ENCODE measurements around the gene KATNAL1. TPM values are rescaled to one million over a fixed set of nuclear protein-coding genes. Genes with fewer than 3 reads are reported as not detected.
A peak's percentile ranks its signal among the peaks of the same experiment; 100 is the strongest.

Gene KATNAL1
- total and polyA plus RNA-seq, 4 donors = 17.4 to 45.9 (median 26.7) TPM

DNA sequence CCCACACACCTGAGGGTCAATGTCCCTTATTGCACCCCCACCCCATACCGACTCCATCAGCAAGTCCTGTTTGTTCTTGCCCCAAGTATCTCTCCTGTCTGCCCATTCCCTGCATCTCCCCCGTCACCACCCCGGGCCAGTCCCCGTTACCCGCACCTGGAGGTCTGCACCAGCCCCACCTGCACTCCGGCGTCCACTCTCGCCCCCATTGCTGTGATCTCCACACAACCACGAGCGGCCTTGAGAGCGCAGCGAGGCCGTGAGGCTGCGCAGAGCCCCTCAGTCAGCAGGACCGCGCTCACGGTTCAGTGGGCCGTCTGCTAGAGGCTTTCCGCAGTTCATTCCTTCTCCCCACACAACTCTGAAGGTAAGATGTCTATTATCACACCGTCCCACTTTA, 152.8 kb downstream of the KATNAL1 start:
- Histone ChIP-seq H3K27me3 (ENCODE audit: control insufficient read depth, insufficient read depth, low read length) (no peaks in the 10 kb centered on the region), H3K4me1 (ENCODE audit: control insufficient read depth, insufficient read depth, low read length) (peaks cover 25% of the 10 kb centered on the region), H3K36me3 (ENCODE audit: control insufficient read depth, insufficient read depth, low read length) (no peaks in the 10 kb centered on the region), H3K4me3 (ENCODE audit: low read depth, low read length) (no peak overlapping the region), H3K27ac (ENCODE audit: low read depth, low read length) (no peak overlapping the region), H3K9me3 (ENCODE audit: control insufficient read depth, insufficient read depth, low read length) (no peaks in the 10 kb centered on the region)
- WGBS (ENCODE audit: insufficient coverage) = 94% methylated on average over 20 of the region's 20 CpGs
- DNase-seq (ENCODE audit: low read depth in 4 of 6, low spot score in 6 of 6) = no peak

GRCh38 chr13:30153545-30154426, 153.6 kb downstream of the KATNAL1 start:
- no peaks in the 10 kb centered on the region for H3K9me3 ChIP-seq (ENCODE audit: control insufficient read depth, insufficient read depth, low read length)
- no peaks in the 10 kb centered on the region for H3K27me3 ChIP-seq (ENCODE audit: control insufficient read depth, insufficient read depth, low read length)
- H3K4me1 ChIP-seq (ENCODE audit: control insufficient read depth, insufficient read depth, low read length) = peaks cover 27% of the 10 kb centered on the region
- no peaks in the 10 kb centered on the region for H3K36me3 ChIP-seq (ENCODE audit: control insufficient read depth, insufficient read depth, low read length)
- H3K4me3 ChIP-seq (ENCODE audit: low read depth, low read length) = no peak overlapping the region
- peak in 2 of 6 donors; percentile 63 to 88 for DNase-seq (ENCODE audit: low read depth in 4 of 6, low spot score in 6 of 6)
- 24% methylated on average over 35 of the region's 35 CpGs for WGBS (ENCODE audit: insufficient coverage)
- H3K27ac ChIP-seq (ENCODE audit: low read depth, low read length) = no peak overlapping the region

Small RNA genes within 50 kb of the gene (small RNA-seq; reads per million reads assigned to genes)
- not detected for gene RNU6-64P (ENCODE audit: low replicate concordance)

Other genes starting within 250 kb of the KATNAL1 start
- gene UBE2L5, start 114.9 kb upstream of the KATNAL1 start, total RNA-seq = not detected
- gene UBE2L5, start 114.9 kb upstream of the KATNAL1 start, polyA plus RNA-seq (ENCODE audit: insufficient read length in 2 of 2) = 1 to 10 TPM in 1 of 2 donors, under 1 TPM in 1; 0.35 to 1.1 TPM
- 100 to 1,000 TPM; 296 to 498 TPM for gene HMGB1, start 158.4 kb upstream of the KATNAL1 start, total RNA-seq
- gene HMGB1, start 158.4 kb upstream of the KATNAL1 start, polyA plus RNA-seq (ENCODE audit: insufficient read length in 2 of 2) = 100 to 1,000 TPM; 671 to 749 TPM